Fibroblast of upper back skin (primary cell): ENCODE data around the gene TGM5.
"Not testable (repeated sequence)": the region's sequence is repeated elsewhere in the genome, so short reads cannot be mapped to it uniquely, and the experiment has no call there.

ENCODE experiments used
- DNase-seq: peaks from one replicate; pipeline ENCODE4 v3.0.0-alpha.2; 2013

Gene TGM5

DNA sequence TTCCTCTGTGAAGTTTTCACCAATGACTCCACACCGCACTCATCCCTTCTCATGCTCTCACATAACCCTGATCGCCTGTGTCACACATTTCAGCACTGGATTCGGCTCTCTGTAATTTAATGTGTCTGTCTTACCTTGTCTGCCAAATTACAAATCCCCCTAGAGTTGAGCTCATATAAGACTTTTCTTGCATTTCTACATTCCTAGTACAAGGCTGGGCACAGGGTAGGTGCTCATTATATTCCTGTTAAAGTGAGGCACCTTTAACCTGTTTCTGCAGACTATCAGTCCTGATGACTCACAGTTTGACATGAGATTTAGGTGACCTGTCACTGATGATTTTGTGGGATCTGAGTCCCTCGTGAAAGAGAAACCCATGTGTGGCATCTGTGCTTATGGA is 22.6 kb downstream of the TGM5 start:
- no peak for DNase-seq

DNA sequence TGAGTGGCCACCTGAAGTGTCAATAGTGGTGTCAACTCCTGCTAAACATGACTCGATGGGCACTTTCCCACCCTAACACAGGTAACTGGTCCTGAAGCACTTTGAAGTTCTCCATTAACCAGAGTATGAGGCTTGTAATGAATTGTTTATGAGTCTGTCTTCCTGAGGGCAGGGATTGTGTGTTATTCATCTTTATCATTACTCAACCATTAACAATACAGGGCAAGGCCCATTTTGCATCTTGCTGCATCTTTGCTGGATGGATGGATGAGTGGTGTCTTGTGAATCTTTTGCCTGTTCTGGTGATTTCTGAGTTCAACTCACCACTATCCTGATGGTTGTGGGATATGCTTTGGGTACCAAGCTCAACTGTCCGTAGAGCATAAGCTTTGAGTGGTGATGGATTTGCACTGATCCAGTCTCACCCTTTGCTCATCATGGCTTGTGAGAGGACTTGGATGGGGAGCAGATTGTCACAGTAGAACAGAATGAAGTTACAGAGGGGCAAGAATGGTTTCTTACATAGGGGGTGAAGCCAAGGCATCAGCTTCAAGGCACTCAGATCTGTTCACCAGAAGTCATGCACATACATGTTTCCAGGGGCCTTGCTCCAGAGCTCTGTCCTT is 23.6 kb downstream of the TGM5 start:
- no peak for DNase-seq

DNA sequence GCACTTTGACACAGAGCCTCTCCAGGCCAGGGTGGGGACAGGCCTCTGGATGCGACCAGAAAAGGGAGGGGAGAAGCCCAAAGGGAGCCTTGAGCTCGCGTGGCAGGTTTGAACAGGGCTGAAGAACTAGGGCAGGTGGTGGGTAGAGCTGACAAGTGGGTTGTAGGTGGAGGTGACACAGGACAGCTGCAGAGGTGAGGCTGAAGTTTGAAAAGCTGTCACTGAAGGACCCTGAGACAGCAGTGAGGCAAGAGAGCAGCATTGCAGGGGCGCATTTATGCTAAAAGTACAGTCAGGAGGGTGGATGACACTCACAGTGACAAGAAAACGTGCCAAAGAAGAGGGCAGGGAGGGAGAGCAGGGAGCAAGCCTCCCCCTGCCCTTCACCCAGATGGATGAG is 24.1 kb downstream of the TGM5 start:
- no peak for DNase-seq

DNA sequence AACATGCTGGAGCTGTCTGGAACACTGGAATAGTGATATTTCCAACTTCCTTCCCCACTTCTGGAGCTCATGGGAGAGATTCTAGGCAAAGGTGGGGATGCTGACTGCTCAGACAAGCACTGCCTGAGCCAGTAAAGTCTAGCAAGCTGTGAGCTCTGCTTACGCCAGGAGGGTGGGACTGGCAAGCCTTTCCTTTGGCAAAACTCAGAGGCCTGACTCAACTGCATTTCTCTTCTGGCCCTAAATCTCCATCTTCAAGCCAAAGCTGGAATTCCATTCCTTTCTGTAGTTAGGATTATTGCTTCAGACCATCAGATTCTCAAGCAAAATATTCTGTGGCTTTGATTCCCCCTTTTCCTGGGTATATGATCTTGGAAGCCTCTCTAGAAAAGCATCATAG is 25.6 kb downstream of the TGM5 start:
- peak; percentile 61 for DNase-seq

DNA sequence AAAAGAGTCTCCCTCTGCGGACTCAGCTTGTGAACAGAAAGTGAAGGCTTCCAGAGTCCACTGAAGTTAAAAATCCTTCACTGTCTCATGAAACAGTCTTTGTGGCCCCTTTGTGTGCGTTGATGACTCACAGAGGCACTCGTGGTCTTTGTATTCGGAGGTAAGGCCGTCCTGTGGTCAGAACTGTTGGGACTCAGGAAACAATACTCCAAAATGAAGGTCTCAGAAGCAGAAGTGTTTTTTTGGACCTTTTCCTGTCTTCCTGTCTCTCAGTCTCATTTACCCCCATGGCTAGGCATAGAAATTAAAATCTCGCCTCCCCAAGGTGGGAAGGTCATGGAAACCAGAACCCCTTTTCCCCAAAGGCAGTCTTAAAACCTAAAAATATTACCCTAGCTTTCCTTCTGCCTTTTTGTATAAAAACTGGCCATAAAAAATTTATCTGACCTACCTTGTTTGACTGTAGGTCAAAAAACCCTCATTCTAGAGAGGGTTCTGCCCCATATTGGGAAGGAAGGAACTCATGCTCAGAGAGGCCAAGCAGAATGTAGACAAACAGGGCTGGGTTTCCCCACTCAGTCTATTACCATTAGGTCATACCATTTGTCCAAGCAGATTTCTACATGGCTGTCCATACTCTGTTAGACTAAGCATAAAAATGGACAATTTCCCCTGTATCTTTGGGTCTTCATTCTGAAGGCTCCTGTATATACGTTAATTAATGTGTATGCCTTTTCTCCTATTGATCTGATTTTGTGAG is 26.8 kb downstream of the TGM5 start:
- peak; percentile 9 for DNase-seq

DNA sequence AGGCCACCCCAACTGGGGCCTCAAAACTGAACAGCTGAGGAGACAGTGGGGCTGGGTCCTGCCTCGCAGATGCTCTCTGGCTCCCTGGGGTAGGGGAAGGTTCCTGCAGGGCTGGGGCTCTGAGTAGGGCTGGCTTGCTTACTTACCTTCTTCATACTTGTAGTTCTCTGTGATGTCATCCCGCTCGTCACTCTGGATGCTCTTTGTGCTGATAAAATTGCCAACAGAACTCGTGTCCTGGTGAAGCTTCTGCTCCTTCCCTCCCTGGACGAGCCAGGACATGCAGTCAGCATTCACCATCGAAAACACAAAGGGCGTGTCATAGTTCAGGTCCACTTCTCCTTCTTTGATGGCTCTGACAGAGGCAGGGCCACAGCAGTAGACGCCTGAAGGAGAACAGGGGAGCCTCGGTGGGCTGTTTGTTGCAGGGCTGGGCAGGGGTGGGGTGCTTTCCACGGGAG is 28.0 kb downstream of the TGM5 start:
- DNase-seq = no peak

DNA sequence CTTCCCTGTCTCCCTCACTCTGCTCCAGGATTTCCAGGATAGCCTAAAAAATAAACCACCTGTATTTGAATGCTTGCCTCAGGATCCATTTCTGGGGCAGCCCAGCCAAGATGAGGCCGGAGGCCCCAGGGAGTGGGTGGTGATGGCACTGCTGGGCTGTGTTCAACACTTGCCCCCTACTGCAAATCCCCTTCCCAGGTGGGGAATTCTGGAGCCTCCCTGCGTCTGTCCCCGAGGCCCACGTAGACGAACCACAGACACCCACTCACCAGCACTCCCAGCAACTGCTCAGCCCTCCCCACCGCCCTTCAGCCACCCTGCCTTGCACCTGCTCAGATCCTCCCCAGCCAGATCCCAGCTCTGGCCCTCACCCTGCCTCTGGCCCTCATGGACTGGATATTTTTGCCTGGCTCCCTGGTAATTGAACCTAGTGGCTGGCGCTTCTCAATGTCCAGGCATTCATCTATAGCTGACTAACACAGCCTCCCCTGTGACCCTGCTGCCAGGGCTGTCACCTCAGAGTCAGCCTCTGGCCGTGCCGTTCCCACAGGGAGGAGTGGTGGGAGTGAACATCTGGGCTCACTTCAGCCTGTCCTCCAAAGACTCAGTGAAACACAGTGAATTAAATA is 28.8 kb downstream of the TGM5 start:
- no peak for DNase-seq

DNA sequence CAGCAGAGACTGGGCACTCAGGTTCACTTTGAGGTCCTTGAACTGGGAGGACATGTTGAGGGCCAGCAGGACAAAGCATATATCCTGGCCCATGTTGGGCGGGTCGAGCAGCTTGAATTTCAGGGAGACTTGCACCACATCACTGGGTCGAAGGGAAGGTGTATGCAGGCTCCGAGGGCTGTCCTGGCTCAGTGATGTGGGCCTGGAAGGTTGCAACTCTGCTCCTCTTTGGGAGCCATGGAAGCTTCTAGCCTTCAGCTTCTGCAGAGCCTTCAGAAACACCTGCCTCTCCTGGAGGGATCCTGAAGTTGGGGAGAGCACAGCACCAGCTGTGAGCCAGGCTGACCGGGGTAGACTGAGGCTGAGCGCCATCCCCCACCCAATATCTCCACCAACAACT is 31.2 kb downstream of the TGM5 start:
- DNase-seq = no peak

DNA sequence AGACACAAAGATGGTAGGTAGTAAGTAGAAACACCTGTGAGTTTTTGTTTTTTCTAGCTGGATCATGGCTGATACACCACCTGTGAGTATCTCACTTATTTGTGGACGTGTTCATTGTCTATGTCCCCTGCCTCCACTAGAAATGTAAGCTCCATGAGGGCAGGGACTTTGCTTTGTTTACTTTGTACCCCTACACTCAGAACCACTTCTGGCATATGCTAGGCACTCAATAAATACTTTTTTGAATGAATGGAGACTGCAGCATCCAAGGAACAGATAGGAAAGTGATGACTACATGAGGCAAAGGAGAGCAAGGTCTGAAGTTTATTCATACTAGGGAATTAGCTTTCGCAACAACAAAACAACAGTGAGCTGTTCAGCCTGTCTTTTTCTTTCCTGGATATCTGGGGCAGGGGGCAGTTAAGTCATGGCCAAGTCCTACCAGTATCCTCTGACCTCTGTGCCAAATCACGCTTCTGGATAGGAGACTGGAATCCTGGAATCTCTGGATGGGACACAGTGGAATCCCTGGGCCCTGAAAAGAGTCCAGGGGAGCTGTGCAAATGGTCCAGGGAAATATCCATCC is 34.3 kb downstream of the TGM5 start:
- DNase-seq = no peak

DNA sequence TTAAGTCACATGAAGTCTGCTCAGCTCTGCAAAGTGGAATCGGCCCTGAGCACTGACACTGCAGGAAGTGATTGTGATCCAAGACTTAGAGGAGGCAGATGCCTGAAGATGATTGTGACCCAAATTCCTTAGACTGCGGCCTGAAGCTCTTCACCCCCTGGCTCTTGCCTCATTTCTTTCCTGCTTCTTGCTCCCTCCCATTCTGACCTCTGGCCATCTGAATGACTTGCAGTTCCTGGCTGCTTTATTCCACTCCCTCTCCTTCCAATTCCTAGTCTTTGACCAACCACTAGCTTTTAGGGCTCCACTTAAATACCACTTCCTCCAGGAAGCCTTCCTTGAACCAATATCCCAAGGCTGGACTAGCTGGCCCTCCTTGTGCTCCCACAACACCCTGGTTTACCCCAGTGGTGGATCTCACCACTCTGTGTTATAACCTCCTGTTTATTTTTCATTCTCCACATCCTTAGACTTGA is 36.0 kb downstream of the TGM5 start:
- DNase-seq = peak; percentile 3

DNA sequence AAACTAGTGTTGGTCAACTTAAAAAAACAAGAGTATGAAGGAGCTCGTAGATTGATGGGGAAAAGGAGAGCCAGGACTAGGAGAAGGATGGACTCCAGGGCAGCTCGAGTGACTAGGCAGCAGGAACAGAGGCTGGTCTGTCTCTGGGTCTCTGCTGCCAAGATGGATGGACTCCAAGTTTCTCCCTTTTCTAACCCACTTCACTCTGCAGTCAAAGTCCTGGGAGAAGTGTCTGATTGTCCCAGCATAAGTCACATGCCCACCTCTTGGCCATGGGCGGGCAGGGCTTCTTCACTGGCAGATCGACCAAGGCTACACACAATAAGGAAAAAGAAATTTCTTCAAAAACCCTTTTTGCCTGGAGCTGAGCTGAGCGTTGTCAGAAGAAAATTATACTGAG is 36.8 kb downstream of the TGM5 start:
- no peak for DNase-seq

DNA sequence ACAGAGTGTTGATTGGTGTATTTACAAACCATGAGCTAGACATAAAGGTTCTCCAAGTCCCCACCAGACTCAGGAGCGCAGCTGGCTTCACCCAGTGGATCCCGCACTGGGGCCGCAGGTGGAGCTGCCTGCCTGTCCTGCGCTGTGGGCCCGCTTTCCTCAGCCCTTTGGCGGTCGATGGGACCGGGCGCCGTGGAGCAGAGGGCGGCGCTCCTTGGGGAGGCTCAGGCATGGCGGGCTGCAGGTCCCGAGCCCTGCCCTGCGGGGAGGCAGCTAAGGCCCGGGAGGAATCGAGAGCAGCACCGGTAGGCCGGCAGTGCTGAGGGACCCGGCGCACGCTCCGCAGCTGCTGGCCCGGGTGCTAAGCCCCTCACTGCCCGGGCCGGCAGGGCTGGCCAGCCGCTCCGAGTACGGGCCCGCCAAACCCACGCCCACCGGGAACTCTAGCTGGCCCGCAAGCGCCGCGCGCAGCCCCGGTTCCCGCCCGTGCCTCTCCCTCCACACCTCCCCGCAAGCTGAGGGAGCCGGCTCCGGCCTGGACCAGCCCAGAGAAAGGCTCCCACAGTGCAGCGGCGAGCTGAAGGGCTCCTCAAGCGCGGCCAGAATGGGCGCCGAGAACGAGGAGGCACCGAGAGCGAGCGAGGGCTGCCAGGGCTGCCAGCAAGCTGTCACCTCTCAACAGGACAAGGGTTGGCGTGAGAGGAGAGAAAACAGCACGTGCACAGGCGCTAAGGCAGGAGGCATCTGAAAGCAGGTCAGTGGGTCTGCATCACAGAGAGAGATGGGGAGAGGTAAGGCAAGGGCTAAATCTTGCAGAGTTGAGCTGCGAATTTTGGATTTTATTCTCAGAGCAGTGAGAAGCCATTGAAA is 40.1 kb downstream of the TGM5 start:
- DNase-seq = no peak

DNA sequence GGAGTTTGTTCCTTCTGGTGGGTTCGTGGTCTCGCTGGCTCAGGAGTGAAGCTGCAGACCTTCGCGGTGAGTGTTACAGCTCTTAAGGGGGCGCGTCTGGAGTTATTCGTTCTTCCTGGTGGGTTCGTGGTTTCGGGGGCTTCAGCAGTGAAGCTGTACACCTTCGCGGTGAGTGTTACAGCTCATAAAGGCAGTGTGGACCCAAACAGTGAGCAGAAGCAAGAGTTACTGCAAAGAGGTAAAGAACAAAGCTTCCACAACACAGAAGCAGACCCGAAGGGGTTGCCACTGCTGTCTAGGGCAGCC is 40.8 kb downstream of the TGM5 start:
- DNase-seq = not testable (repeated sequence)

DNA sequence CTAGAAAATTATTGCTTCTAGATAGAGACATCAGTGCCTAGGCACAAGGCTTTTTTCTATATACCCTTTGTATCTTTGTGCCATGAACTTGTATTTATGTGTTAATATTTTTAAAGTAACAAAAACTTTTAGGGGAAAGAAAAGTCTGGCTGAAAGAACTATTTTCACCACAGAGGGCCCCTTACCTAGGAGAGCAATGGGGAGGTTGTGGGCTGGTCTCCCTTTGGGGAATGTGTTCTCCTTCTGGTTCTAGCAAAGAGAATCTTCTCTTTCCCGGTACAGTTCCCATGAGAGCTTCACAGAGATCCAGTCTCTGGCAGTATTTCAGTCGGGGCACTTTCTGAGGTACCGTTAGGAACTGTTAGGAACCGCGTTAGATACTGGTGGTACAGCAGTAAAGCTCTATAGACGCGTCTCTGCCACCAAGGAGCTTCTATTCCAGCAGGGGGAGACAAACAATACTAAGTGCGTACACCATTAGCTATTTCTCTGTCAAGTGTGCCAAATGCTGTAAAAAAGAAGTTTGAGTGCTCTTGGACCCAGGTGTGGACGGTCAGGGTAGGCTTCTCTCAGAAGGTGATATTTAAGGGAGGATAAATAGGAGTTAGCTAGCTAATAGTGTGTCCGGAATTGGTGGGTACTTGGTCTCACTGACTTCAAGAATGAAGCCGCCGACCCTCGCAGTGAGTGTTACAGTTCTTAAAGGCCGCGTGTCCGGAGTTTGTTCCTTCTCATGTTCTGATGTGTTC is 41.4 kb downstream of the TGM5 start:
- peak; percentile 58 for DNase-seq

DNA sequence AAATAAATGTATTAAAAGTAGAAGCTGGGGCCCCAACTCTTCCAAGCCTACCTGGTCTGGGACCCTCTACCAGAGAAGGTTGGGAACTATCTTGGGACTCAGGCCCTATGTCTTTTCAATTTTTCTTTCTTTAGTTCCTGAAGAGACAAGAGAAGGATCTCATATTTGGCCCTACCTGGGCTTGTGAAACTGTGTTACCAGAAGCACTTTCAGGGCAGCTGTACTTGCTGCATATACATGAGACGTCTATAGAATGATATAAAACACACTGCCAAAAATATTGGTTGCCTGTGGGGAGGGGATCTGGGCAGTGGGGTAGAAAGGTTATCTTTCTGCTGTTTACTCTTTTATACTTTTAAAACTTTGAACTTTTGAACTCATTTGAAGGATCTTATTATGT is 45.3 kb downstream of the TGM5 start:
- no peak for DNase-seq

DNA sequence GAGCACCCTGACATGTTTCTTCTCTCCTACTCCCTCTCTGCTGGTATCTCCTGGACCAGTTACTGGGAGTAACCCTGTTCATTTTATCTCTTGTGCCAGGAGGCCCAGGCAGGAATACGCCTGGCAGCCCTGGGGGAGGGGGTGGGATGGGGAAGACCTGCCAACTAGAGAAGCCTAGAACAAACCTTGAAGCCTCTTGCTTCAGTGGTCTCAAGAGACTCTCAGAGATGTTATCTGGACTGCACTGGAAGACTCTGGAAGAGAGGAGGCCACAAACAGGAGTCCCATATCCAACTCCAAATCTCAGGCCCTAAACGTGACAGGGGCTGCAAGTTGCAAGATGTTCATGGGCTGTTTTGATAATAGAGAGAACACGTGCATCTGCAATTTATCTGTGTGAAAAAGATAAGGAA is 45.7 kb downstream of the TGM5 start, which contains the start of gene EPB42:
Gene EPB42, minus strand, starts transcription at position 28 of the 413 bp plus-strand sequence. CDS start 193 bp downstream, outside the sequence.
- no peak for DNase-seq

DNA sequence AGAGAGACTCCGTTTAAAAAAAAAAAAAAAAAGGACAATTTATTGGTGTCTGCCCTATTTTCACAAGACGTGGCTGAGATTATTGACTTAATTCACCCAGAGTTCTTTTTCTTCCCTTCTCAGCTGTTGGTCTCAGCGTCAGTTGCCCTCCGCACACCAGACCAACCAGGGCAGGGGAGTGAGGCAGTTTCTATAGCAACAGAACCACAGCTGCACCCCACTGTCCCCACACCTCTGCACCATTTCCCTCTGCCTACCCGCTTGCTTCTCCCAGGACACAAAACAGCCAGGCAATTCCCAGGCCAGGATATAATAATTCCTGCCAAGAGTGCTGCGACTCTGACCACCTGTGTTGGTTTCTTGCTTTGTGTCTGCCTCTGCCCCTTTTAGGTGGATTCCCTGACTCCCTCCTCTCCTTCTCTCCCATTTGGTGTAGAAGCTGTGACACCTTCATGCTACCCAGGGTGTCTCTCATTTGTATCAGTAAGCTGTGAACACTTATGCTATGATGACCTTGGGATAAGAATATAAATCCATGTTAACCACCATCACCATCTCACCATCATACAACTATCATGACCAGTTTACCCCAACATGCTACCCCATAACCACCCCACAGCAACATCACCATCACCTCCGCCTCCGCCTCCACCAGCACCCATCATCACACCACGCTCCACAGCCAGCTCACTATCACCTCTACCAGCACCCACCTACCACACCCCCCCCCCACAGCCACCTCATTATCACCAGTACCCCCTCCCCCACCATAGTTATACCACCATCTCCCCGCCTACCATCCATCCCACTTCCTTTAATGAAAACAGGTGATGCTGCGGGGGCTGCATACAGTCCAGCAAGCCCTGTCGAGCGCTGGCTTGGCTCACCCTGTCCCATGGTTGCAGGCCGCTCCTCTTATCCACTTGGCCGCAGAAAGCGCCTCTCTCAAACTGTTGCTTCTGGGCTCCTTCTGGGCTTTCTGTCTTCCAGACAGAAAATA is 46.5 kb downstream of the TGM5 start:
- DNase-seq = no peak

DNA sequence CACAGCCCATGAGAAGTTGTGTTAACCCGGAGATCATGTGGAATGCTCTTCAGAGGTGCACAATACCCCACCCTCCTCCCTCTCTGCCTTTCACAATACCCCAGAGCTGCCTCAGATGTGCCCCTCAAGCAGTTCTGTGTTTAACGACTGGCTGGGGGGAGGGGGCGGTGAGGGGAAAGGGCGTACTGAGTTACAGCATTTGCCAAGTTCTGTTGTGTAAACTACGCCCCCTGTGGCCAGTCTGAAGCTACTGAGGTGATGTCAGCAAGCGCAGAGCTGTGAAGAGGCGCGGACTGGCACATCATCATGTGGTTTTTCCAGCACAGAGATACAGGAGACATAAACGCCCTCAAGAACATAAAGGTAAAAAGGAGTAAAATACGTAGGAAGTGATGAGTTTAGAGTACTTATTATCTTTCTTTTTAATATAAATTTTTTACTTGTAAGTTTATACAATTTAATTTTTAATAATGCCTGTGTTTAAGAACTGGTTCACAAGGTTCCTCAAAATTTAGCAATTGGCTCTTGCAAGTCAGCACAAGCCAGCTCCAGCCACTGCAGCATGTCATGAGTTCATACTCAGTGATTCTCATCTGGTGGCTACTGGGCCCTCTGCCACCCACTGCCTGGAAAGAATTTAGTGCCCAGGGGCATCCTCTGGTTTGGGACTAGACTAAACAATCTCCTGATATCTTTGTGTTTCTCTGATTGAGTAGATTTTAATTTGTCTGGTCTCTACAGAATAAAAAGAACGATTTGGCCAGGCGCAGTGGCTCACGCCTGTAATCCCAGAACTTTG is 47.6 kb downstream of the TGM5 start:
- DNase-seq = peak; percentile 9

DNA sequence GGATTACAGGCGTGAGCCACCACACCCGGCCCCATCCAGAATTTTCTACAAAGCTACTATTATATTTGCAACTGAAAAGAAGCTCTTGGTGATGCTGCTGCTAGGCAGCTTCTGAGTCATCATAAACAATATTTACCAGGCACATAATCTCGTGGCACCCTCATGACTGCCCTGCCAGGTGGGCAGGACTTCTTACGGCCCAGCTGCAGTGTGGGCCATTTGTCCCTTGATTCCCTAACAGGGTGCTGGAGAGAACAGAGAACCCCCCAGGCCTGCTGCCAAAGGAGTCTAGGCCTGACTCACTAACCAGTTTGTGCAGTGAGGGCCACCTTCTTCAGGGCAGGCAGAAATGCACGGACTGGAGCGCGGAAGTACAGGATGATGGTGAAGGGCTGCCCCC is 50.8 kb downstream of the TGM5 start:
- DNase-seq = no peak
